Measurements from ENCODE around the gene NEDD4L. TPM values are rescaled to one million over a fixed set of nuclear protein-coding genes. Genes with fewer than 3 reads are reported as not detected.

Gene NEDD4L
- total and polyA plus RNA-seq, 10 of the 15 experiments (the other 5 are each of a cell fraction or from before 2014, with no cell fraction given) = 7.4 to 24.0 (median 17.7) TPM

GRCh38 chr18:58242435-58242834, 198.4 kb downstream of the NEDD4L start (continued):
- TF ChIP-seq NKRF (conservative IDR thresholded peaks at IDR 0.05) (no peak), CUX1 (IDR thresholded peaks at IDR 0.05; ENCODE audit: insufficient replicate concordance, low read depth, low read length) (no peak)

GRCh38 chr18:58242968-58243367, 198.9 kb downstream of the NEDD4L start:
- CTCF ChIA-PET = interaction anchor here (0.7 to 1.1 kb wide), 4 partner anchors 11 to 62 kb away, joined by 3 to 4 read pairs (median 3); no protein-coding TSS in a partner anchor
- Histone ChIP-seq H3K4me2 (ENCODE audit: control insufficient read depth, insufficient read depth) (no peak overlapping the region), H2AFZ (ENCODE audit: control insufficient read depth, low read depth, low read length) (no peak overlapping the region), H3K4me1 (ENCODE audit: control insufficient read depth, insufficient read depth, low read length) (no peaks in the 10 kb centered on the region), H3K36me3 (ENCODE audit: control insufficient read depth in 2 of 2, insufficient read depth in 2 of 2, low read length in 1 of 2) (no peaks in the 10 kb centered on the region), H3K27ac (ENCODE audit: control insufficient read depth, insufficient read depth) (no peak overlapping the region), H3K4me3 (no peak overlapping the region), H3K79me2 (ENCODE audit: control insufficient read depth, insufficient read depth, low read length) (no peaks in the 10 kb centered on the region), H3K9ac (ENCODE audit: control insufficient read depth, insufficient read depth, low read length) (no peak overlapping the region), H3K27me3 (replicated peaks in 1 of 2; ENCODE audit: control insufficient read depth in 2 of 2, insufficient read depth in 2 of 2, low read length in 1 of 2) (no peaks in the 10 kb centered on the region), H4K20me1 (ENCODE audit: control insufficient read depth, insufficient read depth) (no peaks in the 10 kb centered on the region), H3K9me3 (replicated peaks; ENCODE audit: control insufficient read depth, insufficient read depth, low read length) (no peaks in the 10 kb centered on the region)
- ATAC-seq (no peak), FAIRE-seq (no peak), DNase-seq (ENCODE audit: low read depth, low spot score) (no peak)
- in situ Hi-C loops (cut with MboI) = no loop called here
- no TSS peak for BruUV-seq (replicated peaks)
- SMC1A ChIA-PET (ENCODE audit: uncharacterized antibody, unreplicated experiment) = interaction anchor here (0.7 to 2.5 kb wide), 8 partner anchors 8 to 96 kb away, joined by 3 to 9 read pairs (median 5); no protein-coding TSS in a partner anchor
- intact Hi-C loops (cut with micrococcal nuclease; ENCODE audit: unreplicated experiment) = no loop called here
- RAD21 ChIA-PET (ENCODE audit: unreplicated experiment) = interaction anchor here (0.7 kb wide), 1 partner anchor 11 kb away, joined by 3 read pairs; no protein-coding TSS in a partner anchor
- POLR2A ChIA-PET = interaction anchor here (1.1 kb wide), 1 partner anchor 10 kb away, joined by 3 read pairs; no protein-coding TSS in a partner anchor
- 61% methylated on average over 5 of the region's 5 CpGs for WGBS (ENCODE audit: insufficient coverage, insufficient replicate concordance, low lambda C conversion rate, missing lambda C conversion rate)
- no peak for TF ChIP-seq ZNF217 (IDR thresholded peaks at IDR 0.05)
- TF ChIP-seq PKNOX1 (IDR thresholded peaks at IDR 0.05) = no peak
- TF ChIP-seq MAX (IDR thresholded peaks at IDR 0.05; ENCODE audit: low read depth, low read length) = no peak
- no peak for TF ChIP-seq NR2F1 (conservative IDR thresholded peaks at IDR 0.05)
- no peak for TF ChIP-seq SKIL (IDR thresholded peaks at IDR 0.05; ENCODE audit: low read depth, poor library complexity, severe bottlenecking)
- TF ChIP-seq NFYA (IDR thresholded peaks at IDR 0.05; ENCODE audit: borderline replicate concordance, low read depth, low read length) = no peak
